Spleen (tissue), 11 donors: ENCODE data around the gene CATSPER4. TPM values are rescaled to one million over a fixed set of nuclear protein-coding genes. Genes with fewer than 3 reads are reported as not detected.
A peak's percentile ranks its signal among the peaks of the same experiment; 100 is the strongest.

Experiments
- DNase-seq: peaks from one replicate; pipeline ENCODE4 v3.0.0-alpha.2; 2020
- H3K27ac ChIP-seq, 8 donors: fragments of 200-600 bp; sonication (generic) in 7 of 8; 1 replicate in 4 of 8; 2 replicates in 4 of 8; pipeline versions ENCODE4 v1.5.0 to v1.8.0; 2016 to 2021; ENCODE audit warnings: inconsistent platforms in 4 of 8, mild to moderate bottlenecking in 4 of 8, moderate library complexity in 1 of 8
- H3K27me3 ChIP-seq, 7 donors: fragments of 200-600 bp; sonication (generic) in 6 of 7; replicated peaks in 1 of 7; 1 replicate in 4 of 7; 2 replicates in 3 of 7; pipeline versions ENCODE4 v1.5.0 to v1.8.0; 2016 to 2021; ENCODE audit warnings: inconsistent platforms in 3 of 7, mild to moderate bottlenecking in 1 of 7
- H3K36me3 ChIP-seq, 6 donors: fragments of 200-600 bp; sonication (generic) in 5 of 6; 1 replicate in 4 of 6; 2 replicates in 2 of 6; pipeline versions ENCODE4 v1.5.0 to v1.8.0; 2016 to 2021; ENCODE audit warnings: inconsistent platforms in 2 of 6
- H3K4me1 ChIP-seq, 6 donors: fragments of 200-600 bp; sonication (generic) in 5 of 6; 1 replicate in 3 of 6; 2 replicates in 3 of 6; pipeline versions ENCODE4 v1.5.0 to v1.8.0; 2016 to 2021; ENCODE audit warnings: inconsistent platforms in 3 of 6
- H3K4me3 ChIP-seq, 8 donors: fragments of 200-600 bp; sonication (generic) in 7 of 8; 1 replicate in 4 of 8; 2 replicates in 4 of 8; pipeline versions ENCODE4 v1.5.0 to v1.8.0; 2016 to 2021; ENCODE audit warnings: inconsistent platforms in 4 of 8, mild to moderate bottlenecking in 4 of 8, moderate library complexity in 2 of 8
- H3K9me3 ChIP-seq, 8 donors: fragments of 200-600 bp; sonication (generic) in 7 of 8; 1 replicate in 4 of 8; 2 replicates in 4 of 8; pipeline versions ENCODE4 v1.5.0 to v1.8.0; 2016 to 2021; ENCODE audit warnings: inconsistent platforms in 4 of 8
- POLR2A ChIP-seq, 3 donors: fragments of 450-650 bp; IDR thresholded peaks; one replicate each; pipeline ENCODE4 v1.5.1; 2017; ENCODE audit warnings: antibody characterized with exemption in 3 of 3, mild to moderate bottlenecking in 1 of 3
- POLR2AphosphoS5 ChIP-seq, 3 donors: sonication (generic); formaldehyde crosslinking; IDR thresholded peaks; one replicate each; pipeline ENCODE4 v1.5.1; 2017; ENCODE audit warnings: antibody characterized with exemption in 3 of 3
- WGBS, 5 donors: extraction: QIAGEN DNeasy Blood & Tissue Kit in 3 of 5; methylation state at CpG; one replicate each; pipeline versions ENCODE4 v1.1.5 to v1.1.7; 2013 to 2018; 5-methylcytosine and 5-hydroxymethylcytosine counted together
- intact Hi-C: fragments of 100-400 bp; cut with DNase I; formaldehyde crosslinking; loops from one replicate; pipeline ENCODE4 v1.15.0; 2023; ENCODE audit warnings: low total_unique reads
- polyA plus RNA-seq, 3 donors: library from polyadenylated mRNA; stranded (reverse); fragments of 200-250 nt; gene quantifications; one replicate each; pipeline ENCODE4 v1.2.1, GENCODE V29; 2013
- total RNA-seq, 7 donors: library from RNA; depleted of rRNA in 3 of 7; stranded (reverse); fragments of >200 nt in 3 of 7; fragmentation: NEBNext Ultra II Directional in 4 of 7; extraction: Animal tissue kit (Norgen Biotek cat#: 25700) in 4 of 7; gene quantifications; one replicate each; pipeline versions ENCODE4 v1.1.0 to v1.2.1, GENCODE V29; 2016 to 2021
- TF ChIP-seq, protein P1 (sequence below), 11 experiments: fragments of 200-600 bp in 7 of 11; fragments of 450-650 bp in 4 of 11; sonication (generic) in 4 of 11; IDR thresholded peaks in 8 of 11; conservative IDR thresholded peaks in 3 of 11; 1 replicate in 7 of 11; 2 replicates in 4 of 11; pipeline versions ENCODE4 v1.4.0 to v1.8.0; 2016 to 2021; ENCODE audit warnings: antibody characterized with exemption in 11 of 11, inconsistent platforms in 4 of 11, mild to moderate bottlenecking in 1 of 11
- donor health status: healthy with polysubstance abuse.
- donor health status: DM: no; HTN: no; CAD: no; lungs with moderate emphysema.
- donor health status: DM: no; HTN: no; CAD: no.
- donor health status: Bipolar disorder and iron deficiency.
- donor health status: healthy.
- donor health status: DM: no; HTN: no; CAD: no.
- donor health status: DM: yes; HTN: yes; CAD: no.

The CATSPER4 gene
- total and polyA plus RNA-seq, 10 donors, result 0.03 TPM; not detected in 9

DNA sequence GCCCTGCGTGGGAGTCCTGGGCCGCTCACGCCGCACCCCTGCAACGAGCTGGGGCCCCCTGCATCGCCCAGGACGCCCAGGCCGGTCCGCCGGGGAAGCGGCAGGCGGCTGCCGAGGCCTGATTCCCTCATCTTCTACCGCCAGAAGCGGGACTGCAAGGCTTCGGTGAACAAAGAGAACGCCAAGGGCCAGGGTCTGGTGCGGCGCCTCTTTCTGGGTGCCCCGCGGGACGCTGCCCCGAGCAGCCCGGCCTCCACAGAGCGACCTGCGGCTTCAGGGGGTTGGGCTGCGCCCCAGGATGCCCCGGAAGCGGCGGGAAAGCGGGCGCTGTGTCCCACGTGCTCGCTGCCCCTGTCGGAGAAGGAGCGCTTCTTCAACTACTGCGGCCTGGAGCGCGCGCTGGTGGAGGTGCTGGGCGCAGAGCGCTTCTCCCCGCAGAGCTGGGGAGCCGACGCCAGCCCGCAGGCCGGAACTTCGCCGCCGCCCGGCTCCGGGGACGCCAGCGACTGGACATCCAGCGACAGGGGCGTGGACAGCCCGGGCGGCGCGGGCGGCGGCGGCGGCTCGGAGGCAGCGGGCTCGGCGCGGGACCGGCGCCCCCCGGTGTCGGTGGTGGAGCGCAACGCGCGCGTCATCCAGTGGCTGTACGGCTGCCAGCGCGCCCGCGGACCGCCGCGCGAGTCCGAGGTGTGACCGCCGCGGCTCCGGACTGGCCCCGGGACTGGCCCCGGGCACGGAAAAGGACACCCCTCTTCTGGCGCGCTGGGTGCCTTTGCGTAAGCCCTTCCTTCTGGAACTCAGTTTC, 28.8 kb upstream of the CATSPER4 start:
- peak; percentile 83 for DNase-seq
- TF ChIP-seq POLR2A (IDR thresholded peaks at IDR 0.05) (no peak), POLR2AphosphoS5 (IDR thresholded peaks at IDR 0.05) (peak in 1 of 3 donors; percentile 23)
- TF ChIP-seq, protein P1, sequence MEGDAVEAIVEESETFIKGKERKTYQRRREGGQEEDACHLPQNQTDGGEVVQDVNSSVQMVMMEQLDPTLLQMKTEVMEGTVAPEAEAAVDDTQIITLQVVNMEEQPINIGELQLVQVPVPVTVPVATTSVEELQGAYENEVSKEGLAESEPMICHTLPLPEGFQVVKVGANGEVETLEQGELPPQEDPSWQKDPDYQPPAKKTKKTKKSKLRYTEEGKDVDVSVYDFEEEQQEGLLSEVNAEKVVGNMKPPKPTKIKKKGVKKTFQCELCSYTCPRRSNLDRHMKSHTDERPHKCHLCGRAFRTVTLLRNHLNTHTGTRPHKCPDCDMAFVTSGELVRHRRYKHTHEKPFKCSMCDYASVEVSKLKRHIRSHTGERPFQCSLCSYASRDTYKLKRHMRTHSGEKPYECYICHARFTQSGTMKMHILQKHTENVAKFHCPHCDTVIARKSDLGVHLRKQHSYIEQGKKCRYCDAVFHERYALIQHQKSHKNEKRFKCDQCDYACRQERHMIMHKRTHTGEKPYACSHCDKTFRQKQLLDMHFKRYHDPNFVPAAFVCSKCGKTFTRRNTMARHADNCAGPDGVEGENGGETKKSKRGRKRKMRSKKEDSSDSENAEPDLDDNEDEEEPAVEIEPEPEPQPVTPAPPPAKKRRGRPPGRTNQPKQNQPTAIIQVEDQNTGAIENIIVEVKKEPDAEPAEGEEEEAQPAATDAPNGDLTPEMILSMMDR (IDR thresholded peaks at IDR 0.05 in 8 of 11, conservative IDR thresholded peaks at IDR 0.05 in 3 of 11), result peak in 2 of 11 experiments; percentile 23 to 32
- peak overlapping the region; percentile 30 to 71 (median 48) for H3K4me3 ChIP-seq
- H3K36me3 ChIP-seq, result no peaks in the 10 kb centered on the region
- peaks cover 15 to 64% (median 39%) of the 10 kb centered on the region in 6 donors for H3K4me1 ChIP-seq
- peaks cover 0 to 85% (median 29%) of the 10 kb centered on the region in 7 donors for H3K27me3 ChIP-seq
- intact Hi-C loops, result no loop called here
- H3K27ac ChIP-seq, result peak overlapping the region in 5 of 8 donors; percentile 25 to 68 (median 36)
- no peaks in the 10 kb centered on the region for H3K9me3 ChIP-seq
- WGBS, 5 donors, result 3 to 10% (median 5%) methylated on average over 26 to 98 of the region's 98 CpGs

DNA sequence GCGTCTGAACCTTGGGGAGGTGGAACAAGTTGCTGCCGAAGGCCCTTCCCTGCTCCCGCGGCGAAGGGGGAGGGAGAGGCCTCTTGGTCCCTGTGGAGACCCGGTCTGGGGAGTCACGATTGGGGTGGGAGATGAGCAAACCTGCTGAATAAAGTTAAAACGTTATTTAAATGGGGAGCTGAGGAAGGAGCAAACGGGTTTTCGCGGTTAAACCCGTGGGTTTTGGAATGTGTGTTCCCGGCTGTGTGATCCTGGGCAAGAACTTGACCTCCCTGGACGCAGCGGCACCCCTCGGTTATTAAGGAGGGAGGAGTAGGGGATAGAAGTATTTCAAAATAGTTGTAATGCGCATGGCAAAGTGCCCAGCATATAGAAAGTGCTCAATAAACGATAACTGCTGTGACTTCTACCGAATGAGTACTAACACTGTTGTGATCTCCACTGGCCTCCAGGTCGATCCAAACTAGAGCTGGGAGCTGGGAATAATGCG, 28.1 kb upstream of the CATSPER4 start:
- Histone ChIP-seq H3K36me3 (no peaks in the 10 kb centered on the region), H3K9me3 (no peaks in the 10 kb centered on the region), H3K27ac (peak overlapping the region in 3 of 8 donors; percentile 25 to 68 (median 49)), H3K4me3 (peak overlapping the region; percentile 30 to 71 (median 48)), H3K4me1 (peaks cover 10 to 57% (median 37%) of the 10 kb centered on the region in 6 donors), H3K27me3 (peaks cover 0 to 78% (median 23%) of the 10 kb centered on the region in 7 donors)
- intact Hi-C loops, result no loop called here
- DNase-seq, result no peak
- 22 to 35% (median 33%) methylated on average over 21 of the region's 21 CpGs for WGBS, 5 donors
- no peak for TF ChIP-seq POLR2AphosphoS5 (IDR thresholded peaks at IDR 0.05)
- TF ChIP-seq, protein P1 (IDR thresholded peaks at IDR 0.05 in 8 of 11, conservative IDR thresholded peaks at IDR 0.05 in 3 of 11), result no peak
- TF ChIP-seq POLR2A (IDR thresholded peaks at IDR 0.05), result no peak

DNA sequence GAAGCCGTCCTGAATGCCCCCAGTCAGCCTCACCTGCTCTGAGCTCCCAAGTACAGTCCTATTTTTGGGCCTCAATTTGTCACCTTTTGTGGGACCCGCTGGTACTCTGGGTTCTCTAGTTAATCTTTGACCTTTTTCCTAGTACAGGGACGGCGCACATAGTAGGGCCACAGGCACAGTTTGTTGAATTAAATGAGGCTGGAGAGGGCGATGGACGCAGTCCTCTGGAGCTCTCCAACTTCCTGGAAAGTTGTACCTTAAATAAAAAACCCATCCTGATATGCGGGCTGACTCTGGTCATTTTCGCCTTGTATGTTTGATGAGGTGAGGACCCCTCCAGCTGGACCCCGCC, 26.7 kb upstream of the CATSPER4 start:
- whole genome bisulfite sequencing, 5 donors, result 56 to 80% (median 69%) methylated on average over 8 to 9 of the region's 9 CpGs
- TF ChIP-seq POLR2A (IDR thresholded peaks at IDR 0.05), result no peak
- TF ChIP-seq POLR2AphosphoS5 (IDR thresholded peaks at IDR 0.05), result no peak
- no peaks in the 10 kb centered on the region for H3K9me3 ChIP-seq
- no peaks in the 10 kb centered on the region for H3K36me3 ChIP-seq
- H3K4me1 ChIP-seq, result peaks cover 10 to 55% (median 36%) of the 10 kb centered on the region in 6 donors
- H3K27ac ChIP-seq, result no peak overlapping the region
- H3K4me3 ChIP-seq, result peak overlapping the region in 7 of 8 donors; percentile 2 to 68 (median 39)
- DNase-seq, result no peak
- H3K27me3 ChIP-seq, result peaks cover 0 to 64% (median 23%) of the 10 kb centered on the region in 7 donors
- intact Hi-C loops, result no loop called here

DNA sequence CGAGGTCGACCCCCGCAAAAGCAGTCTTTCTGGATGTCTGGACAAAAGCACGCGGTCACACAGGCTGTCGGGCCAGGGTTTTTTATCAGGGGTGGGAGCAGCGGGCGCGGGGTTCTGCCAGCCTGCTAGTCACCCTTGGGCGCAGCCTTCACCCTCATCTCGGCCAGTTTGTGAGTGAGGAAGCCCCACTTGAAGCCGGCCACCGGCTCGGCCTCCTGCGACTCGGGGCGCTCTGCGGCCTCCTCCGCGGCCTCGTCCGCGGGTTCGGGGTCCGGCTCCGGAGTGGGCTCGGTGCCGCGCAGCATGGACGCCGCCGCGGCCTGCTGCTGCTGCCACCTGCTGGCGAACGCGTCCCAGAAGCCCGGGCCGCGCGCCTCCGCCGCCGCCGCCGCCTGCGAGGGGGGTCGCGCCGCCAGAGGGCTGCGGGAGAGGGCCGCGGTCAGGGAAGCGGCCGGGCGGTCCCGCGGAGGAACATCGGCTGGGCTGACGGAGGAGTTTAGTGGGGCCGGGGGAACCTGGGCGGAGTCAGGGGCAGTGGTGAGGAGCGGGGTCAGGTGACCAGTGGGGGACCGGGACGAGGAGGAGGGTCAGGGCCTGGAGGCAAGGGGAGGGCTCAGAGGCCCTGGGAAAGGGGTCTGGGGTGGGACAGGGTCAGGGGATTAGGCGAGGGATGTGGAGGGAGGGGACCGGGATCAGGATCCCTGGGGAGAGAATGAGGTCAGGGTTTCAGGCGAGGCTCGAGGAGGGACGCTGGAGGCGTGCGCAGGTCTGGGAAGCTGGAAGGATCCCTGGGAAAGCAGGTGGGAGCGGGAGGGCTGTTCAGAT, 26.2 kb upstream of the CATSPER4 start:
- 11 to 28% (median 12%) methylated on average over 36 to 72 of the region's 72 CpGs for WGBS, 5 donors
- DNase-seq, result peak; percentile 83
- Histone ChIP-seq H3K27ac (peak overlapping the region in 2 of 8 donors; percentile 15 to 31), H3K4me3 (peak overlapping the region; percentile 2 to 68 (median 36)), H3K9me3 (no peaks in the 10 kb centered on the region), H3K27me3 (peaks cover 0 to 58% (median 23%) of the 10 kb centered on the region in 7 donors), H3K4me1 (peaks cover 10 to 53% (median 39%) of the 10 kb centered on the region in 6 donors), H3K36me3 (no peaks in the 10 kb centered on the region)
- TF ChIP-seq POLR2AphosphoS5 (IDR thresholded peaks at IDR 0.05), result peak in 1 of 3 donors; percentile 13
- TF ChIP-seq POLR2A (IDR thresholded peaks at IDR 0.05), result no peak
- TF ChIP-seq, protein P1 (IDR thresholded peaks at IDR 0.05 in 8 of 11, conservative IDR thresholded peaks at IDR 0.05 in 3 of 11), result peak in 7 of 11 experiments; percentile 59 to 85 (median 79)
- intact Hi-C loops, result no loop called here
